Testis (tissue), 3 donors: ENCODE results near the gene IL36G. TPM values are rescaled to one million over a fixed set of nuclear protein-coding genes. Genes with fewer than 3 reads are reported as not detected.

Experiments used
- DNase-seq: peaks from one replicate; pipeline ENCODE4 v3.0.0-alpha.2; 2019
- H3K27ac ChIP-seq, 2 donors: fragments of 200-600 bp; sonication (generic); one replicate each; pipeline ENCODE4 v1.5.1; 2019
- H3K27me3 ChIP-seq: fragments of 200-600 bp; sonication (generic); one replicate; pipeline ENCODE4 v1.5.1; 2019
- H3K36me3 ChIP-seq: fragments of 200-600 bp; sonication (generic); one replicate; pipeline ENCODE4 v1.5.1; 2017; ENCODE audit warnings: low read depth; ENCODE audit errors: missing control alignments
- H3K4me1 ChIP-seq: fragments of 200-600 bp; sonication (generic); one replicate; pipeline ENCODE4 v1.5.1; 2019
- H3K4me3 ChIP-seq, 2 donors: fragments of 200-600 bp; sonication (generic); one replicate each; pipeline ENCODE4 v1.5.1; 2017 to 2019
- H3K9me3 ChIP-seq: fragments of 200-600 bp; sonication (generic); one replicate; pipeline ENCODE4 v1.5.1; 2017
- POLR2A ChIP-seq: fragments of 450-650 bp; IDR thresholded peaks from one replicate; pipeline ENCODE4 v1.6.1; 2017; ENCODE audit warnings: antibody characterized with exemption, mild to moderate bottlenecking, moderate library complexity
- WGBS, 2 donors: methylation state at CpG; one replicate each; pipeline ENCODE4 v1.1.5; 2018; 5-methylcytosine and 5-hydroxymethylcytosine counted together
- intact Hi-C: fragments of 100-400 bp; cut with DNase I; formaldehyde crosslinking; loops from one replicate; pipeline ENCODE4 v1.15.1; 2023; ENCODE audit warnings: low total_unique reads
- polyA plus RNA-seq: library from polyadenylated mRNA; stranded (reverse); fragments of 350-450 nt; fragmentation: Illumina TruSeq; extraction: RNeasy Lipid Tissue Mini Kit (QIAGEN cat#74804); gene quantifications from one replicate; pipeline ENCODE4 v1.2.3, GENCODE V29; 2014; ENCODE audit warnings: low read depth, low replicate concordance; ENCODE audit not compliant: insufficient read depth
- total RNA-seq, 2 donors: library from RNA; depleted of rRNA; stranded (reverse); fragments of >200 nt; gene quantifications; one replicate each; pipeline ENCODE4 v1.2.3, GENCODE V29; 2016
- TF ChIP-seq, protein P1 (sequence below), 3 experiments: fragments of 450-650 bp in 2 of 3; fragments of 200-600 bp in 1 of 3; sonication (generic) in 1 of 3; IDR thresholded peaks; one replicate each; pipeline ENCODE4 v1.5.1; 2016 to 2019; ENCODE audit warnings: antibody characterized with exemption in 3 of 3, mild to moderate bottlenecking in 2 of 3, moderate library complexity in 1 of 3

The IL36G gene
- total and polyA plus RNA-seq, 3 donors from 2014 or later, result 0.68 TPM; not detected in 2

DNA sequence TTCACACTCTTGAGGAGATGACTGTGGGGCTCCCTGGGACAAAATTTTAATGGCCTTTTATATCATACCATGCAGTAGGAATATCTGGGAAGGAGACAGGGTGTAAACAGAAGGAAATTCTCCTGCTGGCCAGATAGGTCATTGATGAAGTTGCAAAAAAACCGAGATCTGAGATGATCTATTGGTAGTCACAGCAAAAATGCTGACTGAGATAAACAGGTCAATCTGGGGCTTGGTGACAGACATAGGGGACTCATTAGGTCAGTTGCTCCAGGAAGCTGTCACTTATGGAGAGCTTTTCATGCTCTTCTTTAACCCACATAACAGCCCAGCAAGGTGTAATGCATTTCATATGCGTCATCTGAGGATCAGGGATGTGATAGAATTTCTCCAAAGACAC is 24.9 kb downstream of the IL36G start:
- Histone ChIP-seq H3K4me3 (no peak overlapping the region), H3K27me3 (no peaks in the 10 kb centered on the region), H3K36me3 (no peaks in the 10 kb centered on the region), H3K4me1 (no peaks in the 10 kb centered on the region), H3K27ac (no peak overlapping the region), H3K9me3 (no peaks in the 10 kb centered on the region)
- DNase-seq, result no peak
- WGBS, 2 donors, result 79% methylated on average over 2 of the region's 2 CpGs
- intact Hi-C loops, result no loop called here
- TF ChIP-seq POLR2A, result no peak
- TF ChIP-seq, protein P1, sequence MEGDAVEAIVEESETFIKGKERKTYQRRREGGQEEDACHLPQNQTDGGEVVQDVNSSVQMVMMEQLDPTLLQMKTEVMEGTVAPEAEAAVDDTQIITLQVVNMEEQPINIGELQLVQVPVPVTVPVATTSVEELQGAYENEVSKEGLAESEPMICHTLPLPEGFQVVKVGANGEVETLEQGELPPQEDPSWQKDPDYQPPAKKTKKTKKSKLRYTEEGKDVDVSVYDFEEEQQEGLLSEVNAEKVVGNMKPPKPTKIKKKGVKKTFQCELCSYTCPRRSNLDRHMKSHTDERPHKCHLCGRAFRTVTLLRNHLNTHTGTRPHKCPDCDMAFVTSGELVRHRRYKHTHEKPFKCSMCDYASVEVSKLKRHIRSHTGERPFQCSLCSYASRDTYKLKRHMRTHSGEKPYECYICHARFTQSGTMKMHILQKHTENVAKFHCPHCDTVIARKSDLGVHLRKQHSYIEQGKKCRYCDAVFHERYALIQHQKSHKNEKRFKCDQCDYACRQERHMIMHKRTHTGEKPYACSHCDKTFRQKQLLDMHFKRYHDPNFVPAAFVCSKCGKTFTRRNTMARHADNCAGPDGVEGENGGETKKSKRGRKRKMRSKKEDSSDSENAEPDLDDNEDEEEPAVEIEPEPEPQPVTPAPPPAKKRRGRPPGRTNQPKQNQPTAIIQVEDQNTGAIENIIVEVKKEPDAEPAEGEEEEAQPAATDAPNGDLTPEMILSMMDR (IDR thresholded peaks at IDR 0.05), result no peak

DNA sequence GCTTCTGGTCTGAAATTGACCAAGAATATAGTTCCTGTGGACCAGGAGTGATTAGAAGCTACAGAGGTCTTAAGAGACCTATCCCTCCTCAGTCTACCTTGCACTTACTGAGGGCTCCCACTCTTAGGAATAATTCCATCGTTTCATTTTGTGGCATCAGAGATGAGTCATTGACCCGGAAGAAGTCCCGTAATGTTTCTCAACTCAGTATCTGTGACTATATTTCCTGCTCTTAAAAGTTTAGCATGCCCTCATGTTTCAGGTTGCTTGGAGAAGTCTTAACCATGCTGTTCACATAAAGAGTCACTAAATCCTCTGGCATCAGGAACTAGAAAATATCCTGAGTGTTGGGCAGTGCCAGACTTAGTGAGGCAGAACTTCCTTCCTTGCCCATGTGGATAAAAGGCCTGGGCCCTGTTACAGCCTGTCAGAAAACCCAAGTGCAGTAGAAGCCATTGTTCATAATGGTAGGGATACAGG is 27.3 kb downstream of the IL36G start, which contains the start of gene IL36A:
Gene IL36A (plus strand): TSS at position 430 of the 480 bp plus-strand sequence. CDS start 413 bp downstream, outside the sequence.
- Histone ChIP-seq H3K27ac (no peak within 1 kb of the TSS), H3K27me3 (no peaks in the 10 kb centered on the region), H3K4me3 (no peak within 1 kb of the TSS), H3K4me1 (no peaks in the 10 kb centered on the region), H3K9me3 (no peaks in the 10 kb centered on the region), H3K36me3 (no peaks in the 10 kb centered on the region)
- no peak for TF ChIP-seq POLR2A
- TF ChIP-seq, protein P1 (IDR thresholded peaks at IDR 0.05), result no peak
- DNase-seq, result no peak
- intact Hi-C loops, result no loop called here
- WGBS, 2 donors, result 88 to 95% methylated on average over 3 of the region's 3 CpGs

DNA sequence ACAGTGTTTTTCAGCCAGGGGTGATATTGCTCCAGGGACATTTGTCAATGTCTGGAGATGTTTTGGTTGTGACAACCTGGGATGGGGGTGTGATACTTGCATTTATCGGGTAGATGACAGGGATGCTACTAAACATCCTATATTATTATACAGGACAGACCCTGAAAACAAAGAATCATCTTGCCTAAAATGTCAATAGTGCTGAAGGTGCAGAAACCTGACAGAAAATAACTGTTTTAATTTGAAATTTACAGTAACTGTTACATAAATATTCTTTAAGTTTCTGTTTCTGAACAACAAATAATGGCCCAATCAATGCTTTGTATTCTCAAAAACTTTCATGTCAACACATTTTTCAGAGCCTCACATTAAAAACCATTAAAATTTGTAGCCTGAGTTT is 29.4 kb downstream of the IL36G start:
- Histone ChIP-seq H3K4me3 (no peak overlapping the region), H3K27ac (no peak overlapping the region), H3K27me3 (no peaks in the 10 kb centered on the region), H3K4me1 (no peaks in the 10 kb centered on the region), H3K9me3 (no peaks in the 10 kb centered on the region), H3K36me3 (no peaks in the 10 kb centered on the region)
- no peak for TF ChIP-seq POLR2A
- TF ChIP-seq, protein P1 (IDR thresholded peaks at IDR 0.05), result no peak
- DNase-seq, result no peak
- intact Hi-C loops, result no loop called here
- 87 to 91% methylated on average over 1 of the region's 1 CpG for WGBS, 2 donors

GRCh38 chr2:113009622-113010021 is 31.8 kb downstream of the IL36G start:
- Histone ChIP-seq H3K9me3 (no peaks in the 10 kb centered on the region), H3K27ac (no peak overlapping the region), H3K36me3 (no peaks in the 10 kb centered on the region), H3K4me1 (no peaks in the 10 kb centered on the region), H3K4me3 (no peak overlapping the region), H3K27me3 (no peaks in the 10 kb centered on the region)
- TF ChIP-seq POLR2A, result no peak
- TF ChIP-seq, protein P1 (IDR thresholded peaks at IDR 0.05), result no peak
- intact Hi-C loops, result no loop called here
- WGBS, 2 donors, result 76 to 84% methylated on average over 1 of the region's 1 CpG
- no peak for DNase-seq

DNA sequence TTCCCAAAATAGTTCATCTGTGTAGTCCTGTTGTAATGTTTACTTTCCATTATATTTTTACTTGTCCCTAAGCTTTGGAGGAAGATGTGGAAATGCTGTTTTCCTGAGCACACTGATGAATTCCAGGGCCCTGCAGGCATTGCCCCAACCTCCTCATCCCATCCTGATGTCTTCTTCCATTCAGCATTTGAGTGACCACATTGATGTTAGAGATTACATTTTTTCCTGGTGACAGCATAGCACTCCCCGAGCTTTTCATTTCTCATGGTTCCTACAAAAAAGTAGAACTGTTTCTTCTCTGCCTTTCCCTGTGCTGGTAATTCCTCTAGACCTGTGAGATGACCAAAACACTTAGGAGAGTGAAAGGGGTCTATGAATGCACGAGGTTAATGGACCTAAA is 32.3 kb downstream of the IL36G start:
- TF ChIP-seq POLR2A, result no peak
- TF ChIP-seq, protein P1 (IDR thresholded peaks at IDR 0.05), result no peak
- WGBS, 2 donors, result 60 to 69% methylated on average over 2 of the region's 2 CpGs

More for the DNA sequence above, 32.3 kb downstream of the IL36G start:
- Histone ChIP-seq H3K36me3 (no peaks in the 10 kb centered on the region), H3K9me3 (no peaks in the 10 kb centered on the region), H3K27ac (no peak overlapping the region), H3K4me3 (no peak overlapping the region), H3K27me3 (no peaks in the 10 kb centered on the region), H3K4me1 (no peaks in the 10 kb centered on the region)
- intact Hi-C loops, result no loop called here
- DNase-seq, result no peak
